Mucosa of stomach (tissue), 1 donor: ENCODE results near the gene CCDC57.
"Not testable (repeated sequence)": the region's sequence is repeated elsewhere in the genome, so short reads cannot be mapped to it uniquely, and the experiment has no call there.

ENCODE experiments used
- H3K27me3 ChIP-seq: one replicate; pipeline ENCODE4 v1.7.0; 2013; ENCODE audit warnings: mild to moderate bottlenecking, low read length; ENCODE audit not compliant: control insufficient read depth, insufficient read depth
- H3K36me3 ChIP-seq: one replicate; pipeline ENCODE4 v1.7.0; 2013; ENCODE audit warnings: low read length; ENCODE audit not compliant: control insufficient read depth, insufficient read depth
- H3K4me1 ChIP-seq: one replicate; pipeline ENCODE4 v1.7.0; 2013; ENCODE audit warnings: mild to moderate bottlenecking, low read length; ENCODE audit not compliant: control insufficient read depth, insufficient read depth
- H3K4me3 ChIP-seq: one replicate; pipeline ENCODE4 v1.7.0; 2013; ENCODE audit warnings: low read length
- H3K9ac ChIP-seq: one replicate; pipeline ENCODE4 v1.7.0; 2013; ENCODE audit warnings: mild to moderate bottlenecking, low read length, moderate library complexity
- H3K9me3 ChIP-seq: one replicate; pipeline ENCODE4 v1.7.0; 2013; ENCODE audit warnings: mild to moderate bottlenecking, low read length, moderate library complexity; ENCODE audit not compliant: control insufficient read depth
- donor health status: Pancreatic carcinoma.

Gene CCDC57

GRCh38 chr17:82195675-82196672, 16.7 kb downstream of the CCDC57 start:
- Histone ChIP-seq H3K9me3 (no peaks in the 10 kb centered on the region), H3K4me1 (no peaks in the 10 kb centered on the region), H3K4me3 (no peak overlapping the region), H3K9ac (no peak overlapping the region), H3K36me3 (no peaks in the 10 kb centered on the region), H3K27me3 (no peaks in the 10 kb centered on the region)

- H3K9me3 ChIP-seq: no peaks in the 10 kb centered on the region
- H3K27me3 ChIP-seq: no peaks in the 10 kb centered on the region
- H3K4me1 ChIP-seq: no peaks in the 10 kb centered on the region
- H3K36me3 ChIP-seq: no peaks in the 10 kb centered on the region
- no peak overlapping the region for H3K4me3 ChIP-seq
- no peak overlapping the region for H3K9ac ChIP-seq
Observed at GRCh38 chr17:82194765-82195164, 17.9 kb downstream of the CCDC57 start.

GRCh38 chr17:82193520-82194220, 19.0 kb downstream of the CCDC57 start:
- Histone ChIP-seq H3K36me3 (no peaks in the 10 kb centered on the region), H3K27me3 (no peaks in the 10 kb centered on the region), H3K9me3 (no peaks in the 10 kb centered on the region), H3K9ac (no peak overlapping the region), H3K4me1 (no peaks in the 10 kb centered on the region), H3K4me3 (no peak overlapping the region)

GRCh38 chr17:82193050-82193449, 19.6 kb downstream of the CCDC57 start:
- not testable (repeated sequence) for H3K9me3 ChIP-seq, H3K4me3 ChIP-seq, H3K9ac ChIP-seq, H3K27me3 ChIP-seq, H3K4me1 ChIP-seq, H3K36me3 ChIP-seq

- no peaks in the 10 kb centered on the region for H3K36me3 ChIP-seq
Observed at GRCh38 chr17:82188001-82188961, 24.4 kb downstream of the CCDC57 start.

GRCh38 chr17:82187500-82187899, 25.1 kb downstream of the CCDC57 start:
- Histone ChIP-seq H3K27me3 (no peaks in the 10 kb centered on the region), H3K4me1 (no peaks in the 10 kb centered on the region), H3K9ac (no peak overlapping the region), H3K4me3 (no peak overlapping the region), H3K36me3 (no peaks in the 10 kb centered on the region), H3K9me3 (no peaks in the 10 kb centered on the region)

More at GRCh38 chr17:82188001-82188961, 24.4 kb downstream of the CCDC57 start:
- H3K27me3 ChIP-seq: no peaks in the 10 kb centered on the region
- H3K9me3 ChIP-seq: no peaks in the 10 kb centered on the region
- H3K4me3 ChIP-seq: no peak overlapping the region
- no peaks in the 10 kb centered on the region for H3K4me1 ChIP-seq
- H3K9ac ChIP-seq: no peak overlapping the region

- Histone ChIP-seq H3K4me3 (no peak overlapping the region), H3K27me3 (no peaks in the 10 kb centered on the region), H3K36me3 (no peaks in the 10 kb centered on the region), H3K9me3 (no peaks in the 10 kb centered on the region), H3K9ac (no peak overlapping the region), H3K4me1 (no peaks in the 10 kb centered on the region)
Observed at GRCh38 chr17:82186221-82186620, 26.4 kb downstream of the CCDC57 start.

GRCh38 chr17:82184761-82185160, 27.9 kb downstream of the CCDC57 start:
- no peak overlapping the region for H3K9ac ChIP-seq
- H3K4me3 ChIP-seq: no peak overlapping the region
- H3K27me3 ChIP-seq: no peaks in the 10 kb centered on the region
- H3K36me3 ChIP-seq: no peaks in the 10 kb centered on the region
- H3K9me3 ChIP-seq: no peaks in the 10 kb centered on the region
- H3K4me1 ChIP-seq: no peaks in the 10 kb centered on the region

GRCh38 chr17:82180776-82181528, 31.7 kb downstream of the CCDC57 start:
- no peaks in the 10 kb centered on the region for H3K36me3 ChIP-seq
- H3K9me3 ChIP-seq: no peaks in the 10 kb centered on the region
- no peaks in the 10 kb centered on the region for H3K4me1 ChIP-seq

GRCh38 chr17:82179946-82180475, 32.6 kb downstream of the CCDC57 start:
- Histone ChIP-seq H3K36me3 (no peaks in the 10 kb centered on the region), H3K4me1 (no peaks in the 10 kb centered on the region), H3K4me3 (no peak overlapping the region)

More at GRCh38 chr17:82180776-82181528, 31.7 kb downstream of the CCDC57 start:
- Histone ChIP-seq H3K9ac (no peak overlapping the region), H3K4me3 (no peak overlapping the region), H3K27me3 (no peaks in the 10 kb centered on the region)

GRCh38 chr17:82179412-82179811, 33.2 kb downstream of the CCDC57 start:
- Histone ChIP-seq H3K36me3 (no peaks in the 10 kb centered on the region), H3K9ac (no peak overlapping the region), H3K4me3 (no peak overlapping the region), H3K27me3 (no peaks in the 10 kb centered on the region), H3K4me1 (no peaks in the 10 kb centered on the region), H3K9me3 (no peaks in the 10 kb centered on the region)

More at GRCh38 chr17:82179946-82180475, 32.6 kb downstream of the CCDC57 start:
- Histone ChIP-seq H3K9me3 (no peaks in the 10 kb centered on the region), H3K27me3 (no peaks in the 10 kb centered on the region), H3K9ac (no peak overlapping the region)
